Stimulated activated CD4-positive, alpha-beta T cell treated with anti-CD3 and anti-CD28 coated beads, Interleukin-4, amount 100 ng/mL, for 4 hours (primary cell): ENCODE results near the gene GAS7.
A peak's percentile ranks its signal among the peaks of the same experiment; 100 is the strongest.

Experiments used
- DNase-seq, 2 experiments: peaks; one replicate each; pipeline ENCODE4 v3.0.0-alpha.2; 2020

The GAS7 gene

GRCh38 chr17:10198509-10199249, at the start of gene GAS7:
GAS7 (minus strand) TSS chr17:10198606.
- DNase-seq = peak in 1 of 2 experiments; percentile 16

- no peak for DNase-seq
Observed at GRCh38 chr17:10247810-10248209, 49.4 kb upstream of the GAS7 start.

- no peak for DNase-seq
Observed at GRCh38 chr17:10243883-10244844, 45.8 kb upstream of the GAS7 start.

- DNase-seq = no peak
Observed at GRCh38 chr17:10241781-10242180, 43.4 kb upstream of the GAS7 start.

- no peak for DNase-seq
Observed at GRCh38 chr17:10238661-10239060, 40.3 kb upstream of the GAS7 start.

GRCh38 chr17:10234033-10234432, 35.6 kb upstream of the GAS7 start:
- DNase-seq = no peak

- DNase-seq = no peak
Observed at GRCh38 chr17:10233161-10233560, 34.8 kb upstream of the GAS7 start.

GRCh38 chr17:10229181-10229580, 30.8 kb upstream of the GAS7 start:
- DNase-seq = no peak

GRCh38 chr17:10226930-10227695, 28.7 kb upstream of the GAS7 start:
- peak in 1 of 2 experiments; percentile 30 for DNase-seq

GRCh38 chr17:10224582-10225195, 26.3 kb upstream of the GAS7 start:
- peak in 1 of 2 experiments; percentile 7 for DNase-seq

GRCh38 chr17:10219193-10219592, 20.8 kb upstream of the GAS7 start:
- no peak for DNase-seq

GRCh38 chr17:10217916-10218315, 19.5 kb upstream of the GAS7 start:
- no peak for DNase-seq

- DNase-seq = no peak
Observed at GRCh38 chr17:10216213-10216938, 18.0 kb upstream of the GAS7 start.

- DNase-seq = no peak
Observed at GRCh38 chr17:10215286-10215685, 16.9 kb upstream of the GAS7 start.

- DNase-seq = no peak
Observed at GRCh38 chr17:10211666-10212065, 13.3 kb upstream of the GAS7 start.

GRCh38 chr17:10210151-10210574, 11.8 kb upstream of the GAS7 start:
- DNase-seq = no peak

GRCh38 chr17:10208604-10209193, 10.3 kb upstream of the GAS7 start:
- no peak for DNase-seq

- DNase-seq = no peak
Observed at GRCh38 chr17:10207153-10207552, 8.7 kb upstream of the GAS7 start.

- no peak for DNase-seq
Observed at GRCh38 chr17:10205549-10206185, 7.3 kb upstream of the GAS7 start.

GRCh38 chr17:10201680-10202079, 3.3 kb upstream of the GAS7 start:
- DNase-seq = no peak

- no peak for DNase-seq
Observed at GRCh38 chr17:10200645-10201044, 2.2 kb upstream of the GAS7 start.
